Hepatocyte (in vitro differentiated cells): ENCODE results near the gene NAT16.

Experiments used
- EZH2 ChIP-seq: fragments of 200-600 bp; sonication (generic); IDR thresholded peaks from 2 replicates; pipeline ENCODE4 v1.6.1; 2016; ENCODE audit warnings: antibody characterized with exemption, mild to moderate bottlenecking, borderline replicate concordance
- EZH2phosphoT487 ChIP-seq: fragments of 200-600 bp; sonication (generic); IDR thresholded peaks from one replicate; pipeline ENCODE4 v1.6.1; 2018; ENCODE audit warnings: antibody characterized with exemption, mild to moderate bottlenecking, low read depth, moderate library complexity; ENCODE audit not compliant: unreplicated experiment, severe bottlenecking
- TF ChIP-seq, protein P1 (sequence below): fragments of 200-600 bp; sonication (generic); IDR thresholded peaks from 2 replicates; pipeline ENCODE4 v1.5.1; 2016; ENCODE audit warnings: antibody characterized with exemption, mild to moderate bottlenecking; ENCODE audit not compliant: poor library complexity

- TF ChIP-seq, protein P1, sequence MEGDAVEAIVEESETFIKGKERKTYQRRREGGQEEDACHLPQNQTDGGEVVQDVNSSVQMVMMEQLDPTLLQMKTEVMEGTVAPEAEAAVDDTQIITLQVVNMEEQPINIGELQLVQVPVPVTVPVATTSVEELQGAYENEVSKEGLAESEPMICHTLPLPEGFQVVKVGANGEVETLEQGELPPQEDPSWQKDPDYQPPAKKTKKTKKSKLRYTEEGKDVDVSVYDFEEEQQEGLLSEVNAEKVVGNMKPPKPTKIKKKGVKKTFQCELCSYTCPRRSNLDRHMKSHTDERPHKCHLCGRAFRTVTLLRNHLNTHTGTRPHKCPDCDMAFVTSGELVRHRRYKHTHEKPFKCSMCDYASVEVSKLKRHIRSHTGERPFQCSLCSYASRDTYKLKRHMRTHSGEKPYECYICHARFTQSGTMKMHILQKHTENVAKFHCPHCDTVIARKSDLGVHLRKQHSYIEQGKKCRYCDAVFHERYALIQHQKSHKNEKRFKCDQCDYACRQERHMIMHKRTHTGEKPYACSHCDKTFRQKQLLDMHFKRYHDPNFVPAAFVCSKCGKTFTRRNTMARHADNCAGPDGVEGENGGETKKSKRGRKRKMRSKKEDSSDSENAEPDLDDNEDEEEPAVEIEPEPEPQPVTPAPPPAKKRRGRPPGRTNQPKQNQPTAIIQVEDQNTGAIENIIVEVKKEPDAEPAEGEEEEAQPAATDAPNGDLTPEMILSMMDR = peak; percentile 80
- TF ChIP-seq EZH2phosphoT487 (no peak), EZH2 (no peak)
Observed at GRCh38 chr7:101169838-101170551, 10.1 kb downstream of the NAT16 start.
